CD4-positive, alpha-beta T cell treated with Interleukin-10 for 1 hour (primary cell): Measurements from ENCODE around the gene LRP3.
"Not testable (repeated sequence)": the region's sequence is repeated elsewhere in the genome, so short reads cannot be mapped to it uniquely, and the experiment has no call there.

Experiments used
- DNase-seq: peaks from one replicate; pipeline ENCODE4 v3.0.0-alpha.2; 2020

The LRP3 gene

GRCh38 chr19:33204136-33204973 is 10.2 kb downstream of the LRP3 start:
- no peak for DNase-seq

DNA sequence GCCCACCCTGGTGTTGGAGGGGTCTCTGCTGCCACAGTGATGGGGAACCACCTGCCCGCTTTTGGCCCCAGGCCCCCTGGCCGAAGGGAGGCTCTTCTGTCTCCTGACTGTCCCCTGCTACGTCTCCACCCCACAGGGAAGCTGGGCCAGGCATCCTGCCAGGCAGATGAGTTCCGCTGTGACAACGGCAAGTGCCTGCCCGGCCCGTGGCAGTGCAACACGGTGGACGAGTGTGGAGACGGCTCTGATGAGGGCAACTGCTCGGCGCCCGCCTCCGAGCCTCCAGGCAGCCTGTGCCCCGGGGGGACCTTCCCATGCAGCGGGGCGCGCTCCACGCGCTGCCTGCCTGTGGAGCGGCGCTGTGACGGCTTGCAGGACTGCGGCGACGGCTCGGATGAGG is 11.0 kb downstream of the LRP3 start:
- no peak for DNase-seq

- no peak for DNase-seq
These were observed 11.6 kb downstream of the LRP3 start for GRCh38 chr19:33205531-33206260.

- no peak for DNase-seq
These were observed 12.3 kb downstream of the LRP3 start for GRCh38 chr19:33206261-33207039.

DNA sequence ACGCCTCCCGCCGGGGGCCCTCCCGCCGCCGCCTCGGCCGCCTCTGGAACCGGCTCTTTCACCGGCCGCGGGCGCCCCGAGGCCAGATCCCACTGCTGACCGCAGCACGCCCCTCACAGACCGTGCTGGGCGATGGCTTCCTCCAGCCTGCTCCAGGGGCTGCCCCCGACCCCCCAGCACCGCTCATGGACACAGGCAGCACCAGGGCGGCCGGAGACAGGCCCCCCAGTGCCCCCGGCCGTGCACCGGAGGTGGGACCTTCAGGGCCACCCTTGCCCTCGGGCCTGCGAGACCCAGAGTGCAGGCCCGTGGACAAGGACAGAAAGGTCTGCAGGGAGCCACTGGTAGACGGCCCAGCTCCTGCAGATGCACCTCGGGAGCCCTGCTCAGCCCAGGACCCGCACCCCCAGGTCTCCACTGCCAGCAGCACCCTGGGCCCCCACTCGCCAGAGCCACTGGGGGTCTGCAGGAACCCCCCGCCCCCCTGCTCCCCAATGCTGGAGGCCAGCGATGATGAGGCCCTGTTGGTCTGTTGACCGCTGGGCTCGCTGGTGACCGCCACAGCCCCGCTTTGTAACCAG is 13.0 kb downstream of the LRP3 start:
- no peak for DNase-seq

DNA sequence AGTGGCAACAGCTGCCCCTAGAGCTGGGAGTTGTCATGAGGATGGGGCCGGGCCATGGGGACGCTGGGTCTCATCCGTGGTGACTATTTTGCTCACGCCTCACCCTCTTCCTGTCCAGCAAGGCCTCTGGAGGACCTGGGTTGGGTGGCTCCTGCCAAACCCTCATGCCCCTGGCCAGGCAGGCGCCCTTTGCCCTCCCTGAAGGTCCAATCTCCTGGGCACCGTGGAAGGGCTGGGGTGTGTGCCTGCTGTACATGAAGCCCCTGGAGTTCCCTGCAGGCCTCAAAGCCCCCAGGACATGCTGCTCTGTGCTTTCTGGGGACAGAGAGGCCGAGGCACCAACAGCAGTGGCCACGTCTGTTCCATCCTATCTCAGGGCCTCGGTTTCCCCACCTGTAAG is 13.8 kb downstream of the LRP3 start:
- no peak for DNase-seq

DNA sequence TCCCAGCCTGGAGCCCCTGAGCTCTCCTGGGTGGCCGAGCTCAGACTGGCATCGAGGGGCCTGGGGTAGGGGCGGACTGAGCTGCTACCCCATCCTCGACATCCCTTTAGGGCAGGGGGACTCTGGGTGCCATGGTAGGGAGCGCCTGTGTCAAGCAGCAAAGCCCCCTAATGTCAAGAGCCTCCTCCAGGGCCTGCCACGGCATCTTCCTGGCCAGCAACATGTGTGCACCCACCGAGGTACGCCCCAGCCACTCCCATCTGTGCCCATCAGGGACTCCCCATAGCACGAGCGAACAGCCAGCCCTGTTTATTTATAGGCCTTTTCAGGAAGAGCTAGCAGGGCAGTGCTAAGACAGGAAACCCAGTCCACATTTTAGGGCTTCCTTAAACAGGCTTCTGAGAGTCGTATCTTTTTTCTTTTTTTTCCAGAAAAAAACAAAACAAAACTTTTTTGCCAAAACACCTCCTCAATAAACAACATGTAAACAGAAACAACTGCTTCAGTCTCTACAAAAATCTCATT is 14.3 kb downstream of the LRP3 start:
- no peak for DNase-seq

GRCh38 chr19:33208904-33209849 is 15.0 kb downstream of the LRP3 start:
- no peak for DNase-seq

GRCh38 chr19:33209850-33210230 is 15.7 kb downstream of the LRP3 start:
- DNase-seq, result not testable (repeated sequence)

DNA sequence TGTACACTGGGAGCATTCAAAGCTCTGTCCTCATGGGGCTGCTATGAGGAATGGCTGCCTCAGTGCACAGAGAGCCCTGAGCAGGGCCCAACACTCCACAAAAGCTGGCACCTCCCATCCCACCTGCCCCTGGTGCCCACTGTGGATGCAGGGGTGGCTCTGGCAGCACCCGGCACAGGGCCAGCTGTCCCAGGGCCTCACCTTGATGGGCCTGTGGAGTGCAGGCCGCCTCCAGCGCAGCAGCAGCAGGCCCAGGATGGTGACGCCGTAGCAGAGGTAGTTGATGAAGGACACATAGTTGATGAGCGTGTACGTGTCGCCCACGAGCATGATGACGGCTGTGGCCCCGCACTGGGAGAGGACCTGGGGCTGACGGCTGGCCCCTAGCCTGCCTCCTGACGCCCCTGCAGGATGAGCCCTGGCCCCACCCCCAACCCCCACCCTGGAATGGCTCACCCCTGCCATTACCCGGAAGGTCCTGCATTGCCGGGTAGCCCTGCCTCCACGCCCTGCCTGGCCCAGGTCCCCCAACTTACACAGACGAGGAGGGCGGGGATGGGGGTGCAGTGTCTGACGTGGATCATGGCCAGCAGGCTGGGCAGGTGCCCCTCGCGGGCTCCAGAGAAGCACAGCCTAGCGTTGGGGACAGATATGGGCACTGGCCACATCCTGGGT is 16.3 kb downstream of the LRP3 start:
- DNase-seq, result no peak

DNA sequence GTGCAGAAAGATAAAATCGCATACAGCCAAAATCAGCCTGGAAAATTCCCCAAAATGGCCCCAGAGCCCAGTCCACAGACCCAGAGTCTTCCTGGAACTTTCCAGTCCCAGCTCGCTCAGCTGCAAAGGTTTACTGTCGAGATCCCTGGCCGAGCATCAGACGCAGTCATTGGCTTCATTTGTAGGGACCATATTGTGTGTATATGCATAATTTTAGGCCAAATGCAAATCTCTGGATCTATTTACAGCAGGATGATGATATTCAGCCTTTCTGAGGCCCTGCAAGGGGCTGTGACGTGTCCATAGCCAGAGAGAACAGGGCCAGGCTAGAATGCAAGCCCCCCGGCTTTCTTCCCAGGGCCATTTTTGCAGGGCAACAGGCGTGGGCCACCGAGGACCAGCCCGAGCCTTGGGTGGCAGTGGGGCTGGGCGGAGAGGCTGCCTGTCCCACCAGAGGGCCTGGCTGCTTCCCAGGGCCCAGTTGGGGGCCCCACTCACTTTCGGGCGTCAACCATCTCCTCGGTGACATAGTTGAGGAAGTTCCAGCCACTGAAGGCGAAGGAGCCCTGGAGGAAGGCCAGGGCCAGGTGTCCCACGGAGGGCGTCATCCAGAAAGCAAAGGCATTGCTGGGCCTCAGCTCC is 17.8 kb downstream of the LRP3 start:
- no peak for DNase-seq

- DNase-seq, result no peak
These were observed 18.5 kb downstream of the LRP3 start for GRCh38 chr19:33212436-33213172.

DNA sequence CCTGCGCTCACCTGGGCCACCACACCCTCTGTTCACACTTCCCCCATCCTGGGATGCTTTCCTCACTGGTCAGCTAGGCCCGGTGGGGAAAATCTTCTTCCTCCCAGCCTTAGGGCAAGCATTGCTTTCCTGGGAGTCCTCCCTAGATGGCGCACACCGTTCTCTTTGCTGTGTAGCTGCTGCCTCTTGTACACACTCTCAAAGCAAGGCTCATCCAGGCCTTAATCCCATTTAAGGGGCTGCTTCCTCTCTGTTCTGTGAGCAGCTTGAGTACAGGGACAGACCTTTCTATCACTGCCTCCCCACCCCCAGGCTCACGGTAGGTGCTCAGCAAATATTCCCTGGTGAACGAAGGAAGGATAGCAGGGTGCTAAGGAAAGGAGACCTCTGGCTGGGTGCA is 20.5 kb downstream of the LRP3 start:
- DNase-seq, result no peak

DNA sequence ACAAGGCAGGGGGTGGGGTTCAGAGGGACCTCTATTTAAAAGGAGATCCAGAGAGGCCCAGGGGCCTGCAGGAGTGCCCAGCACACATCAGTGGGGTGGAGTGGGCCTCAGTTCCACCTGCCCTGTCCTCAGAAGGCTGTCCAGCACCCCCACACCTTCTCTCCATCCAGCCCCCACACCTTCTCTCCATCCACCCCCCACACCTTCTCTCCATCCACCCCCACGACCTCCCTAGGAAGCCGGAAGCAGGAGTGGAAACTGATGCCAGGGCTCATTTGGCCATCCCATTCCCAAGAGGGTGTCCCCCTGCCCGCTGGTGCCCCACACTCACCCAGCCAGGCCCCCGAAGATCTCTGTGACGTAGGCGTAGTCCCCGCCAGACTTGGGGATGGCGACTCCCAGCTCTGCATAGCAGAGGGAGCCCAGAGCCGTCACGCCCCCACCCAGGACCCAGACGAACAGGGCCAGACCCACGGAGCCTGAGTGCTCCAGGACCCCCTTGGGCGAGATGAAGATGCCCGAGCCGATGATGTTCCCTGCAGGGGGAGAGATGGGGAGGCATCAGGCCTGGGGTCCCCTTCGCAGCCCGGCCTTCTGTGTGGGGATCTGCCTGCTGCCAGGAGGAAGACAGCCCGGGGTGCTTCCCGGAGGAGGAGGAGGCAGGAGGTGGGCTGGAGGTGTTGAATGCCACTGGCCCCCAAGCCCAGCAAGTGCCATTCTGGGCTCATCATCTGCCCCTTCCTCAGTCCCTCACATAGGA is 21.5 kb downstream of the LRP3 start:
- DNase-seq, result no peak

GRCh38 chr19:33216198-33216830 is 22.2 kb downstream of the LRP3 start:
- no peak for DNase-seq

DNA sequence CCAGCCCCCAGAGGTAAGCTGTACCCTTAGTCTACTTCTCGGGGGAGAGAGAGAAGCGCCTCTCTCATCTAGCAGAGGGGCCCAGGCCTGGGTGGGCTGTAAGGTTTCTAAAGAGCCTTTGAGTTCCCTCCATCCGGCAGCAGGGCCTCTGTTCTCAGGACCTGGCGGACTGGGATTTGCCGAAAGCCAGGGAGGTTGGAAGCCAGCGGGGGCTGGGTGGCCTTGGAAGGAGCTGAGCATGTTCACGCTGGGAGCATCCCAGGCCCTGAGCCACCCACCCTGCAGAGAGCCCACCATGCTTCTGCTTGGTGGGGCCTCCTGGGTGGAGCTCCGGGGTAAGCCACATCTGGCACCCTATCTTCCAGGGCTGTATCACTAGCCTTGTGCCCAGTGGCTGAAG is 23.8 kb downstream of the LRP3 start:
- DNase-seq, result no peak

GRCh38 chr19:33219261-33219815 is 25.2 kb downstream of the LRP3 start:
- DNase-seq, result no peak

GRCh38 chr19:33220115-33220514 is 26.0 kb downstream of the LRP3 start:
- no peak for DNase-seq
